BLaER1 treated with 17β-estradiol and CSF1 and Interleukin-3, amounts not matched to agents 10 nM and 100 nM (cell line): ENCODE measurements around the gene GNA15.
"Not testable (repeated sequence)": the region's sequence is repeated elsewhere in the genome, so short reads cannot be mapped to it uniquely, and the experiment has no call there.

Experiments used
- H3K27ac ChIP-seq, 11 experiments: shearing (Covaris generic); formaldehyde crosslinking; 2 replicates each; pipeline ENCODE4 v1.8.1; 2022
- H3K27me3 ChIP-seq, 11 experiments: shearing (Covaris generic); formaldehyde crosslinking; 2 replicates each; pipeline ENCODE4 v1.8.1; 2022
- H3K36me3 ChIP-seq, 11 experiments: shearing (Covaris generic); formaldehyde crosslinking; 2 replicates each; pipeline ENCODE4 v1.8.1; 2022
- H3K4me1 ChIP-seq, 10 experiments: shearing (Covaris generic); formaldehyde crosslinking; 2 replicates each; pipeline ENCODE4 v1.8.1; 2022
- H3K4me2 ChIP-seq, 11 experiments: shearing (Covaris generic); formaldehyde crosslinking; 2 replicates each; pipeline ENCODE4 v1.8.1; 2022
- H3K4me3 ChIP-seq, 10 experiments: shearing (Covaris generic); formaldehyde crosslinking; 2 replicates each; pipeline ENCODE4 v1.8.1; 2022
- H3K9ac ChIP-seq, 11 experiments: shearing (Covaris generic); formaldehyde crosslinking; 2 replicates each; pipeline ENCODE4 v1.8.1; 2022
- H3K9me3 ChIP-seq, 11 experiments: shearing (Covaris generic); formaldehyde crosslinking; replicated peaks in 1 of 11; 2 replicates each; pipeline ENCODE4 v1.8.1; 2022
- H4K20me1 ChIP-seq, 11 experiments: shearing (Covaris generic); formaldehyde crosslinking; 2 replicates each; pipeline ENCODE4 v1.8.1; 2022
- Cebpa-rat ChIP-seq, 11 experiments: shearing (Covaris generic); IDR thresholded peaks; 2 replicates each; pipeline ENCODE4 v1.8.1; 2022

Gene GNA15

DNA sequence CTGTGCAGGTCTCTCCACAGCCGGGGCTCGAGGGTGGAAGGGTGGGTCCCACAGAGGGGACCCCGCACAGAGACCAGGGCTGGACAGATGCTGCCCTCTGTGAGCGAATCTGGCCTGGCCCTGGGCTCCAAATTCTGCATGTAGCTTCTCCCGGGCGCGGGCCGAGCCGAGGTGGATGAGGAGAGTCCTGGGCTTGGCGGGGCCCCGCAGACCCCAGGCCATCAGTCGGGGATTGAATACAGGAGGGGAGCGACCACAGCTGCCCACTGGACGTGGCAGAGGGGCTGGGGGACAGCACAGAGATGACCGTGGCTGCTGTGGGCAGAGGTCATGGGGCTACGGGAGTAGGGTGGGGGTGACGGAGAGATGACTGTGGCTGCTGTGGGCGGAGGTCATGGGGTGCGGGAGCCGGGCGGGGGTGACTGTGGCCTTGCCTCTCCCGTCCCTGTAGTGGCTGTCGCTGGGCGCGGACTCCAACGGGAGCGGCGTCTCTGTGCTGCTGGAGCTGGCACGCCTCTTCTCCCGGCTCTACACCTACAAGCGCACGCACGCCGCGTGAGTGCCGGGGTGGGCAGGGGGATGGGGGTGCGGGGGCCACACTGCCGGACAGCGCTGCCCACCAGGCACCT is 65.4 kb downstream of the GNA15 start:
- H3K9me3 ChIP-seq = no peaks in the 10 kb centered on the region
- TF ChIP-seq Cebpa-rat (IDR thresholded peaks at IDR 0.05) = no peak
- H3K27ac ChIP-seq = no peak overlapping the region
- peaks cover 76 to 97% (median 93%) of the 10 kb centered on the region in 11 experiments for H3K36me3 ChIP-seq
- H3K9ac ChIP-seq = no peak overlapping the region
- peaks cover 0 to 91% (median 64%) of the 10 kb centered on the region in 11 experiments; a peak in 18 of 22 replicates for H4K20me1 ChIP-seq
- no peaks in the 10 kb centered on the region for H3K4me1 ChIP-seq
- H3K27me3 ChIP-seq = no peaks in the 10 kb centered on the region
- no peak overlapping the region for H3K4me2 ChIP-seq
- no peak overlapping the region for H3K4me3 ChIP-seq

DNA sequence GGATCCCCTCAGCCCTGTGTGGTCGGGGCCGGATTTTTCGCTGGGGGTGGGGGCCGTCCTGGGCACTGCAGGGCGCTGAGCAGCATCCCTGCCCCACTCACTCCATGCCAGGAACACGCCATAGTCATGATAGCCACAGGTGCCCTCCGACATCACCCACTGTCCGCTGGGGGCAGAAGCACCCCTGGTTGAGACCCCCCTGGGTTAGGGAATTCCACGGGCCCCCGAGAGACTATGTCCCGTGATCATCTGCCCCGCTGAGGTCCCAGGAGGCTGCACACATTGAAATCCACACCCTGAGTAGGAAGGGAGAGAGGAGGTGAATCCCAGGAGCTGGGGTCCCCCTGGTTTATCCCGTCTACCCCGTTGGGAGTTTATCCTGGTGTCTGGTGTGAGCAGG is 66.1 kb downstream of the GNA15 start:
- H3K9ac ChIP-seq = no peak overlapping the region
- peaks cover 76 to 97% (median 93%) of the 10 kb centered on the region in 11 experiments for H3K36me3 ChIP-seq
- no peak overlapping the region for H3K4me2 ChIP-seq
- H3K27me3 ChIP-seq = no peaks in the 10 kb centered on the region
- TF ChIP-seq Cebpa-rat (IDR thresholded peaks at IDR 0.05) = no peak
- no peaks in the 10 kb centered on the region for H3K9me3 ChIP-seq
- H3K4me1 ChIP-seq = no peaks in the 10 kb centered on the region
- no peak overlapping the region for H3K27ac ChIP-seq
- no peak overlapping the region for H3K4me3 ChIP-seq
- peaks cover 0 to 91% (median 64%) of the 10 kb centered on the region in 11 experiments; a peak in 16 of 22 replicates for H4K20me1 ChIP-seq

DNA sequence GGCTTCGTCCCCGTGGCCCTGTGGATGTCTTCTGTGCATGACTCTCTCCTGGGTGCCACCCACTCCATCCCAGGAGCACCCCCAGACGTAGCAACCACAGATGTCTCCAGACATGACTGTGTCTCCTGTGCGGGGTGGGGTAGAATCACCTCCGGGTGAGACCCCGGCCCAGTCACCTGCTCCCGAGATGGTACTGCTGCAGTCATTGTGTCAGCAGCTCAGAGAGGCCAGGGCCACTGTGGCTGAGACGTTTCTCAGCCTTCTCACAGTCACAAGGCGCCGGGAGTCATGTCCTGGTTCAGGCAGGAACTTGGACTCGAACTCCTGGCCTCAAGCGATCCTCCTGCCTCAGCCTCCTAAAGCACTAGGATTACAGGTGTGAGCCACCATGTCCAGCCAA is 66.5 kb downstream of the GNA15 start:
- no peak overlapping the region for H3K9ac ChIP-seq
- no peak overlapping the region for H3K4me3 ChIP-seq
- H4K20me1 ChIP-seq = peaks cover 0 to 91% (median 65%) of the 10 kb centered on the region in 11 experiments; a peak in 16 of 22 replicates
- no peaks in the 10 kb centered on the region for H3K27me3 ChIP-seq
- no peak overlapping the region for H3K4me2 ChIP-seq
- H3K36me3 ChIP-seq = peaks cover 76 to 97% (median 93%) of the 10 kb centered on the region in 11 experiments
- no peaks in the 10 kb centered on the region for H3K9me3 ChIP-seq
- H3K27ac ChIP-seq = no peak overlapping the region
- no peaks in the 10 kb centered on the region for H3K4me1 ChIP-seq
- TF ChIP-seq Cebpa-rat (IDR thresholded peaks at IDR 0.05) = no peak

- not testable (repeated sequence) for H3K4me3 ChIP-seq, H3K27ac ChIP-seq, H3K4me1 ChIP-seq, H3K9me3 ChIP-seq, H3K4me2 ChIP-seq, H3K27me3 ChIP-seq, H3K9ac ChIP-seq
- Histone ChIP-seq H3K36me3 (peaks cover 81 to 97% (median 94%) of the 10 kb centered on the region in 11 experiments), H4K20me1 (peaks cover 0 to 91% (median 70%) of the 10 kb centered on the region in 11 experiments; a peak in 16 of 22 replicates)
Observed at GRCh38 chr19:3202895-3203294, 67.1 kb downstream of the GNA15 start.

- no peak overlapping the region for H3K27ac ChIP-seq
- no peak for TF ChIP-seq Cebpa-rat (IDR thresholded peaks at IDR 0.05)
- H3K4me1 ChIP-seq = no peaks in the 10 kb centered on the region
Observed at GRCh38 chr19:3203805-3204645, 68.2 kb downstream of the GNA15 start.

GRCh38 chr19:3204646-3205275 is 68.9 kb downstream of the GNA15 start:
- Histone ChIP-seq H3K27me3 (no peaks in the 10 kb centered on the region), H4K20me1 (peaks cover 0 to 91% (median 78%) of the 10 kb centered on the region in 11 experiments; a peak in 18 of 22 replicates), H3K27ac (no peak overlapping the region), H3K9ac (no peak overlapping the region), H3K36me3 (peaks cover 86 to 98% (median 96%) of the 10 kb centered on the region in 11 experiments), H3K9me3 (no peaks in the 10 kb centered on the region), H3K4me1 (no peaks in the 10 kb centered on the region), H3K4me3 (no peak overlapping the region), H3K4me2 (no peak overlapping the region)
- TF ChIP-seq Cebpa-rat (IDR thresholded peaks at IDR 0.05) = no peak

More at GRCh38 chr19:3203805-3204645, 68.2 kb downstream of the GNA15 start:
- no peak overlapping the region for H3K4me3 ChIP-seq
- H4K20me1 ChIP-seq = peaks cover 0 to 91% (median 74%) of the 10 kb centered on the region in 11 experiments; a peak in 17 of 22 replicates
- H3K4me2 ChIP-seq = no peak overlapping the region
- no peaks in the 10 kb centered on the region for H3K27me3 ChIP-seq
- no peaks in the 10 kb centered on the region for H3K9me3 ChIP-seq
- H3K36me3 ChIP-seq = peaks cover 86 to 97% (median 94%) of the 10 kb centered on the region in 11 experiments
- H3K9ac ChIP-seq = no peak overlapping the region

DNA sequence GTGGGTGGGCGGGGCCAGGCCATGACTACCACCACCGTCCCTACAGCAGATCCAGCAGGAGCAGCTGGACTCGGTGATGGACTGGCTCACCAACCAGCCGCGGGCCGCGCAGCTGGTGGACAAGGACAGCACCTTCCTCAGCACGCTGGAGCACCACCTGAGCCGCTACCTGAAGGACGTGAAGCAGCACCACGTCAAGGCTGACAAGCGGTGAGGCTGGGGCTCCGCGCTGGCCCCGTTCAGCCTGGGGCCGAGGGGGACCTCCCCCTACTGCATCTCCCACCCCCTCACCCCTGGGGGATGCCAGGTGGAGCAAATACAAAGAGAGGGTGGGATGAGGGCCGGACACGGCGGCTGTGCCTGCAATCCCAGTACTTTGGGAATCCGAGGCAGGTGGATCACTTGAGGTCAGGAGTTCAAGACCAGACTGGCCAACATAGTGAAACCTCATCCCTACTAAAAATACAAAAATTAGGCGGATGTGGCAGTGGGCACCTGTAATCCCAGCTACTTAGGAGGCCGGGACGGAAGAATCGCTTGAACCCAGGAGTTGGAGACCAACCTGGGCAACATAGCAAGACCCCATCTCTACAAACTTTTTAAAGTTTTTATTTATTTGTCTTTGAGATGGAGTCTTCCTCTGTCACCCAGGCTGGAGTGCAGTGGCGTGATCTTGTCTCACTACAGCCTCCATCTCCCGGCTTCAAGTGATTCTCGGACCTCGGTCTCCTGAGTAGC is 70.6 kb downstream of the GNA15 start:
- Histone ChIP-seq H3K4me1 (peaks cover 0 to 5% (median 0%) of the 10 kb centered on the region in 10 experiments; a peak in 5 of 20 replicates), H3K4me2 (no peak overlapping the region), H3K9ac (no peak overlapping the region), H3K4me3 (no peak overlapping the region), H3K27me3 (no peaks in the 10 kb centered on the region), H4K20me1 (peaks cover 0 to 94% (median 84%) of the 10 kb centered on the region in 11 experiments; a peak in 18 of 22 replicates), H3K36me3 (peaks cover 76 to 91% (median 83%) of the 10 kb centered on the region in 11 experiments), H3K9me3 (no peaks in the 10 kb centered on the region), H3K27ac (no peak overlapping the region)
- TF ChIP-seq Cebpa-rat (IDR thresholded peaks at IDR 0.05) = no peak

- peaks cover 66 to 89% (median 71%) of the 10 kb centered on the region in 11 experiments for H3K36me3 ChIP-seq
- TF ChIP-seq Cebpa-rat (IDR thresholded peaks at IDR 0.05) = no peak
- H3K4me2 ChIP-seq = no peak overlapping the region
- H3K9ac ChIP-seq = no peak overlapping the region
- peaks cover 0 to 96% (median 74%) of the 10 kb centered on the region in 11 experiments; a peak in 18 of 22 replicates for H4K20me1 ChIP-seq
- H3K27me3 ChIP-seq = no peaks in the 10 kb centered on the region
- H3K4me1 ChIP-seq = peaks cover 0 to 15% (median 5%) of the 10 kb centered on the region in 10 experiments; a peak in 13 of 20 replicates
- H3K27ac ChIP-seq = no peak overlapping the region
- no peaks in the 10 kb centered on the region for H3K9me3 ChIP-seq
- no peak overlapping the region for H3K4me3 ChIP-seq
Observed at GRCh38 chr19:3207461-3208242, 71.8 kb downstream of the GNA15 start.
